Measurements from ENCODE around the gene PRKRIP1.
"Not testable (repeated sequence)": the region's sequence is repeated elsewhere in the genome, so short reads cannot be mapped to it uniquely, and the experiment has no call there.

Gene PRKRIP1

DNA sequence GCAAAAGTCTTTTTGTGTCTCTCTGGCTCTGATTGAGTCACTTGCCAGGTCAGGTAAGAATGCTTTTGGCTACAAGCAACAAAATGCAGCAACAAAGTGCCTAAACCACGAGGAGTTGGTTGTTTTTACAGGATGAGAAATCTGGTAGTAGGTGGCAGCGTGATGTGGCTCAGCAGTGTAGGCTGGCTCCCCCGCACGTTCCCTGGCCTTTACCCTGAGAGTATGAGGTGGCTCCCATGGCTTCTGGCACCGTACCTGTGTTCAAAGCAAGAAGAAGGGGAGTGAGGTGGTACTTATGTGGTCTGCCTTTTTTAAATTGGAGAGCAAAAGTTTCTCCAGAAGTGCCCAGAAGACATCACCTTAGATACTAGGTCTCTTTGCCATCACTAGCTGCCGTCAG lies 11.7 kb downstream of the PRKRIP1 start:
- Histone ChIP-seq H3K9me3 (ENCODE audit: control insufficient read depth, insufficient read depth, low read length) (no peaks in the 10 kb centered on the region), H3K4me3 (ENCODE audit: low read depth, low read length) (no peak overlapping the region), H3K9ac (ENCODE audit: low read depth, low read length) (no peak overlapping the region), H3K27me3 (ENCODE audit: control insufficient read depth, insufficient read depth, low read length) (no peaks in the 10 kb centered on the region), H3K4me1 (ENCODE audit: control insufficient read depth, insufficient read depth, low read length) (no peaks in the 10 kb centered on the region), H3K36me3 (ENCODE audit: control insufficient read depth, insufficient read depth, low read length) (peaks cover 32% of the 10 kb centered on the region)

DNA sequence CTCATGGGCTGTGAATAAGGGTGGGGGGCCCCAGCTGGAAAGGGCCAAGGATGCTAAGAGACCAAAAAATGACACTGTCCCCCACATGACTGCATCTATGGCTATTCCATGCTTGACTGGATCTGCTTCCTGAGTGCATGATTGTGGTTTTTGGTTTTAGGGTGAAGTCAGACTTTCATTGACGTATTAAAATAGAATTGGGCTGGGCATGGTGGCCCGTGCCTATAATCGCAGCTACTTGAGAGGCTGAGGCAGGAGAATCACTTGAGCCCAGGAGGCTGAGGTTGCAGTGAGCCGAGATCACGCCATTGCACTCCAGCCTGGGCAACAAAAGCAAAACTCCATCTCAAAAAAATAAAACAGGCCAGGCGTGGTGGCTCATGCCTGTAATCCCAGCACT lies 12.4 kb downstream of the PRKRIP1 start:
- H3K9ac ChIP-seq (ENCODE audit: low read depth, low read length); H3K4me3 ChIP-seq (ENCODE audit: low read depth, low read length); H3K9me3 ChIP-seq (ENCODE audit: control insufficient read depth, insufficient read depth, low read length); H3K4me1 ChIP-seq (ENCODE audit: control insufficient read depth, insufficient read depth, low read length); H3K27me3 ChIP-seq (ENCODE audit: control insufficient read depth, insufficient read depth, low read length): not testable (repeated sequence)
- H3K36me3 ChIP-seq (ENCODE audit: control insufficient read depth, insufficient read depth, low read length), result peaks cover 32% of the 10 kb centered on the region

DNA sequence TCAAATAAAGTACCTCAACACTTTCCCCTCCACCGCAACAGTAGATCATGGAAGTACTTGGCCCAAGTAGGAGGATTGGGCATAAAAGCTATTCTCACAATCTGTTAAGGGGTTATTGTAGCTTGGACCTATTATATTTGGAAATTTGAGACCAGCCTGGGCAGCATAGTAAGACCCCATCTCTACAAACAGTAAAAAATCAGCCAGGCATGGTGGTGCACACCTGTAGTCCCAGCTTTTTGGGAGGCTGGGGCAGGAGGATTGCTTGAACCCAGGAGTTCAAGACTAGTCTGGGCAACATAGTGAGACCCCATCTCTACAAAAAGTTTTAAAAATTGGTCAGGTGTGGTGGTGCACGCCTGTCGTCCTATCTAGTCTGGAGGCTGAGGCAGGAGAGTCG lies 13.2 kb downstream of the PRKRIP1 start:
- Histone ChIP-seq H3K4me3 (ENCODE audit: low read depth, low read length) (no peak overlapping the region), H3K9ac (ENCODE audit: low read depth, low read length) (no peak overlapping the region), H3K36me3 (ENCODE audit: control insufficient read depth, insufficient read depth, low read length) (peaks cover 32% of the 10 kb centered on the region), H3K9me3 (ENCODE audit: control insufficient read depth, insufficient read depth, low read length) (no peaks in the 10 kb centered on the region), H3K4me1 (ENCODE audit: control insufficient read depth, insufficient read depth, low read length) (no peaks in the 10 kb centered on the region), H3K27me3 (ENCODE audit: control insufficient read depth, insufficient read depth, low read length) (no peaks in the 10 kb centered on the region)

GRCh38 chr7:102410123-102410522 lies 14.0 kb downstream of the PRKRIP1 start:
- no peak overlapping the region for H3K4me3 ChIP-seq (ENCODE audit: low read depth, low read length)
- no peaks in the 10 kb centered on the region for H3K4me1 ChIP-seq (ENCODE audit: control insufficient read depth, insufficient read depth, low read length)
- H3K9ac ChIP-seq (ENCODE audit: low read depth, low read length), result no peak overlapping the region
- H3K9me3 ChIP-seq (ENCODE audit: control insufficient read depth, insufficient read depth, low read length), result no peaks in the 10 kb centered on the region
- peaks cover 36% of the 10 kb centered on the region for H3K36me3 ChIP-seq (ENCODE audit: control insufficient read depth, insufficient read depth, low read length)
- H3K27me3 ChIP-seq (ENCODE audit: control insufficient read depth, insufficient read depth, low read length), result no peaks in the 10 kb centered on the region

- peaks cover 35% of the 10 kb centered on the region for H3K36me3 ChIP-seq (ENCODE audit: control insufficient read depth, insufficient read depth, low read length)
- no peaks in the 10 kb centered on the region for H3K27me3 ChIP-seq (ENCODE audit: control insufficient read depth, insufficient read depth, low read length)
- no peaks in the 10 kb centered on the region for H3K4me1 ChIP-seq (ENCODE audit: control insufficient read depth, insufficient read depth, low read length)
- H3K9me3 ChIP-seq (ENCODE audit: control insufficient read depth, insufficient read depth, low read length), result no peaks in the 10 kb centered on the region
- H3K4me3 ChIP-seq (ENCODE audit: low read depth, low read length), result no peak overlapping the region
- no peak overlapping the region for H3K9ac ChIP-seq (ENCODE audit: low read depth, low read length)
These were observed 14.8 kb downstream of the PRKRIP1 start for GRCh38 chr7:102410918-102411317.

- no peaks in the 10 kb centered on the region for H3K27me3 ChIP-seq (ENCODE audit: control insufficient read depth, insufficient read depth, low read length)
- no peaks in the 10 kb centered on the region for H3K4me1 ChIP-seq (ENCODE audit: control insufficient read depth, insufficient read depth, low read length)
- no peaks in the 10 kb centered on the region for H3K9me3 ChIP-seq (ENCODE audit: control insufficient read depth, insufficient read depth, low read length)
- no peak overlapping the region for H3K4me3 ChIP-seq (ENCODE audit: low read depth, low read length)
- no peak overlapping the region for H3K9ac ChIP-seq (ENCODE audit: low read depth, low read length)
- H3K36me3 ChIP-seq (ENCODE audit: control insufficient read depth, insufficient read depth, low read length), result peaks cover 24% of the 10 kb centered on the region
These were observed 16.4 kb downstream of the PRKRIP1 start for GRCh38 chr7:102412548-102412947.

DNA sequence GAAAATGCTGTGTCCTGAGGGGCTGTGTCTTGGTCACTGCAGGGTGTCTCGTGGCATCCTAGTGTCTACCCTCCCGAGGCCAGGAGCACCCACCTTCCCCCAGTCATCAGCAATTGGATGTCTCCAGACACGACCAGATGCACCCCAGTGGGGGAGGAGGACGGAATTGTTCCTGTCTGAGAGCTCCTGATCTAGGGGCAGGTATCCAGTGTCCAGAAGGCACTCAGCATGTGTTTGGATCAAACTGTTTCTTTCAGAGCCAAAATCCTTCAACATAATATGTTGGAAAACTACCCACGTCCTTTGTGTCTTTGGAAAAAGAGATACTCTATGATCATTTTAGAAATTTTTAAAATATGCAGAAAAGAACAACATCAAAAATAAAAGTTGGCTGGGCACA lies 16.9 kb downstream of the PRKRIP1 start:
- Histone ChIP-seq H3K9me3 (ENCODE audit: control insufficient read depth, insufficient read depth, low read length) (no peaks in the 10 kb centered on the region), H3K4me3 (ENCODE audit: low read depth, low read length) (no peak overlapping the region), H3K36me3 (ENCODE audit: control insufficient read depth, insufficient read depth, low read length) (peaks cover 21% of the 10 kb centered on the region), H3K9ac (ENCODE audit: low read depth, low read length) (no peak overlapping the region), H3K4me1 (ENCODE audit: control insufficient read depth, insufficient read depth, low read length) (no peaks in the 10 kb centered on the region), H3K27me3 (ENCODE audit: control insufficient read depth, insufficient read depth, low read length) (no peaks in the 10 kb centered on the region)

- H3K9me3 ChIP-seq (ENCODE audit: control insufficient read depth, insufficient read depth, low read length), result no peaks in the 10 kb centered on the region
- no peak overlapping the region for H3K4me3 ChIP-seq (ENCODE audit: low read depth, low read length)
- no peaks in the 10 kb centered on the region for H3K4me1 ChIP-seq (ENCODE audit: control insufficient read depth, insufficient read depth, low read length)
- peaks cover 15% of the 10 kb centered on the region for H3K36me3 ChIP-seq (ENCODE audit: control insufficient read depth, insufficient read depth, low read length)
- no peaks in the 10 kb centered on the region for H3K27me3 ChIP-seq (ENCODE audit: control insufficient read depth, insufficient read depth, low read length)
- no peak overlapping the region for H3K9ac ChIP-seq (ENCODE audit: low read depth, low read length)
These were observed 17.4 kb downstream of the PRKRIP1 start for GRCh38 chr7:102413611-102414010.

DNA sequence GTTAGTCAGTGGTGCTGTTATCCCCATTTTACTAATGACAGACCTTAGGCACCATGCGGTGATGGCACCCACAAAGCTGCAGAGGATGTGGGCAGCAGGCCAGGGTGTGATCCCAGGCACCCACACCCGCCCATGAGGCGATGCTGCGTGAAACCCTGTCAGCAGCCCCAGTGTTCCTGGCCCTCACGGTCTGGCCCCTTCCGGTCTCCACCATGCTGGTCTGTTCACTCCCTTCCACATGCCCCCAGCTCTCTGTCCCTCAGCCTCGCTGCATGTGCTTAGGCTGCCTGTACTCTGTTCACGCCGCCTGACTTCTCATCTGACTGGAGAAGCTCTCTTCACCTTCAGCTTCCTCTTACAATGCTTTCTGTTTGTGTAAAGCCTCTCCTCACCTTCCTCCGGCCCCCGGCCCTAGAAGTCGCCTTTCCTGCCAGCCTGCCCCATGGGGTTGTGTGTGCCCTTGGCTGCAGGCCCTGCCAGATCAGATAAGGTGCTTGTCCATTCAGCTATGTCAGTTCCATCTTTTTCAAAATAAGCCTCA lies 19.6 kb downstream of the PRKRIP1 start:
- H3K9ac ChIP-seq (ENCODE audit: low read depth, low read length), result no peak overlapping the region
- no peaks in the 10 kb centered on the region for H3K4me1 ChIP-seq (ENCODE audit: control insufficient read depth, insufficient read depth, low read length)
- H3K27me3 ChIP-seq (ENCODE audit: control insufficient read depth, insufficient read depth, low read length), result no peaks in the 10 kb centered on the region
- no peak overlapping the region for H3K4me3 ChIP-seq (ENCODE audit: low read depth, low read length)
- no peaks in the 10 kb centered on the region for H3K9me3 ChIP-seq (ENCODE audit: control insufficient read depth, insufficient read depth, low read length)
- peaks cover 8% of the 10 kb centered on the region for H3K36me3 ChIP-seq (ENCODE audit: control insufficient read depth, insufficient read depth, low read length)

- H3K27me3 ChIP-seq (ENCODE audit: control insufficient read depth, insufficient read depth, low read length), result no peaks in the 10 kb centered on the region
- H3K4me1 ChIP-seq (ENCODE audit: control insufficient read depth, insufficient read depth, low read length), result no peaks in the 10 kb centered on the region
- H3K36me3 ChIP-seq (ENCODE audit: control insufficient read depth, insufficient read depth, low read length), result peaks cover 8% of the 10 kb centered on the region
- H3K9me3 ChIP-seq (ENCODE audit: control insufficient read depth, insufficient read depth, low read length), result no peaks in the 10 kb centered on the region
- no peak overlapping the region for H3K9ac ChIP-seq (ENCODE audit: low read depth, low read length)
- H3K4me3 ChIP-seq (ENCODE audit: low read depth, low read length), result no peak overlapping the region
These were observed 20.2 kb downstream of the PRKRIP1 start for GRCh38 chr7:102416406-102416805.

GRCh38 chr7:102417105-102417504 lies 20.9 kb downstream of the PRKRIP1 start:
- Histone ChIP-seq H3K27me3 (ENCODE audit: control insufficient read depth, insufficient read depth, low read length) (no peaks in the 10 kb centered on the region), H3K36me3 (ENCODE audit: control insufficient read depth, insufficient read depth, low read length) (peaks cover 8% of the 10 kb centered on the region), H3K4me1 (ENCODE audit: control insufficient read depth, insufficient read depth, low read length) (no peaks in the 10 kb centered on the region), H3K4me3 (ENCODE audit: low read depth, low read length) (no peak overlapping the region), H3K9me3 (ENCODE audit: control insufficient read depth, insufficient read depth, low read length) (no peaks in the 10 kb centered on the region), H3K9ac (ENCODE audit: low read depth, low read length) (no peak overlapping the region)

- Histone ChIP-seq H3K27me3 (ENCODE audit: control insufficient read depth, insufficient read depth, low read length) (no peaks in the 10 kb centered on the region), H3K36me3 (ENCODE audit: control insufficient read depth, insufficient read depth, low read length) (peaks cover 8% of the 10 kb centered on the region), H3K4me3 (ENCODE audit: low read depth, low read length) (no peak overlapping the region), H3K9me3 (ENCODE audit: control insufficient read depth, insufficient read depth, low read length) (no peaks in the 10 kb centered on the region), H3K4me1 (ENCODE audit: control insufficient read depth, insufficient read depth, low read length) (no peaks in the 10 kb centered on the region), H3K9ac (ENCODE audit: low read depth, low read length) (no peak overlapping the region)
These were observed 22.4 kb downstream of the PRKRIP1 start for GRCh38 chr7:102418592-102418991.

Measured in iPS-15b (cell line).